OCI-LY7 (cell line): ENCODE data around the gene ZNF555. TPM values are rescaled to one million over a fixed set of nuclear protein-coding genes. Genes with fewer than 3 reads are reported as not detected.

Experiments
- BruUV-seq: library from RNA; stranded (reverse); fragments of 400-500 nt; replicated peaks from 2 replicates; lab custom pipeline; 2021; lab: Mats Ljungman, UMichigan
- CTCF ChIA-PET: fragments of 300-600 bp; sonication (Branson Sonifier 250); formaldehyde crosslinking; loops from one replicate; lab custom pipeline; 2022; ENCODE audit warnings: antibody characterized with exemption; ENCODE audit not compliant: unreplicated experiment; lab: Charles Lee
- POLR2A ChIA-PET: fragments of 300-600 bp; sonication (Branson Sonifier 250); formaldehyde crosslinking; loops from one replicate; lab custom pipeline; 2022; ENCODE audit warnings: antibody characterized with exemption; lab: Charles Lee
- DNase-seq: peaks from one replicate; pipeline ENCODE4 v3.0.0-alpha.2; 2015; ENCODE audit warnings: low spot score
- H2AFZ ChIP-seq: fragments of 200-600 bp; sonication (generic), shearing (Covaris generic); 2 replicates; pipeline ENCODE4 v1.6.1; 2014; ENCODE audit warnings: mild to moderate bottlenecking, antibody characterized with exemption, low read length, moderate library complexity
- H3K27ac ChIP-seq: fragments of 200-600 bp; sonication (generic); 2 replicates; pipeline ENCODE4 v1.5.1; 2014; ENCODE audit warnings: mixed run types, low read depth, mild to moderate bottlenecking, moderate library complexity, low read length, inconsistent platforms; ENCODE audit not compliant: poor library complexity, severe bottlenecking
- H3K36me3 ChIP-seq: fragments of 200-600 bp; sonication (generic); 2 replicates; pipeline ENCODE4 v1.6.1; 2014; ENCODE audit warnings: mild to moderate bottlenecking, antibody characterized with exemption, low read length, moderate library complexity, mixed read lengths; ENCODE audit not compliant: insufficient read depth
- H3K4me1 ChIP-seq: fragments of 200-600 bp; sonication (generic); 2 replicates; pipeline ENCODE4 v1.5.1; 2014; ENCODE audit warnings: mild to moderate bottlenecking, low read length; ENCODE audit not compliant: insufficient read depth, poor library complexity, severe bottlenecking
- H3K4me2 ChIP-seq: fragments of 200-600 bp; sonication (generic); 2 replicates; pipeline ENCODE4 v1.6.1; 2014; ENCODE audit warnings: mild to moderate bottlenecking, low read length
- H3K4me3 ChIP-seq: fragments of 200-600 bp; sonication (generic); 2 replicates; pipeline ENCODE4 v1.5.1; 2014; ENCODE audit warnings: mild to moderate bottlenecking, low read depth, low read length; ENCODE audit not compliant: poor library complexity, severe bottlenecking
- H3K79me2 ChIP-seq: fragments of 200-600 bp; sonication (generic); 2 replicates; pipeline ENCODE4 v1.6.1; 2016; ENCODE audit warnings: low read depth, mild to moderate bottlenecking, low read length, moderate library complexity, mixed read lengths; ENCODE audit not compliant: insufficient read depth
- H3K9me2 ChIP-seq: fragments of 200-600 bp; sonication (generic); 2 replicates; pipeline ENCODE4 v1.6.1; 2016; ENCODE audit warnings: mild to moderate bottlenecking, low read length, mixed read lengths; ENCODE audit not compliant: insufficient read depth
- H3K9me3 ChIP-seq: fragments of 200-600 bp; sonication (generic); 2 replicates; pipeline ENCODE4 v1.6.1; 2014; ENCODE audit warnings: mild to moderate bottlenecking, mixed run types, low read length, mixed read lengths
- H4K20me1 ChIP-seq: fragments of 200-600 bp; sonication (generic); 2 replicates; pipeline ENCODE4 v1.6.1; 2014; ENCODE audit warnings: mild to moderate bottlenecking, antibody characterized with exemption, low read length, moderate library complexity, mixed read lengths; ENCODE audit not compliant: insufficient read depth
- EZH2phosphoT487 ChIP-seq: fragments of 200-600 bp; sonication (generic); IDR thresholded peaks from 2 replicates; pipeline ENCODE4 v1.6.1; 2018; ENCODE audit warnings: low read depth, borderline replicate concordance, mild to moderate bottlenecking, mixed run types, antibody characterized with exemption, low read length, moderate library complexity, mixed read lengths
- intact Hi-C: fragments of 100-400 bp; cut with micrococcal nuclease; formaldehyde crosslinking; loops from one replicate; pipeline ENCODE4 v1.10.0; 2022; ENCODE audit not compliant: unreplicated experiment
- total RNA-seq, 2 experiments: library from RNA; depleted of rRNA in 1 of 2; stranded (reverse); fragments of >200 nt in 1 of 2; shearing (Covaris generic) in 1 of 2; gene quantifications; 2 replicates each; pipeline ENCODE4 v1.2.3, GENCODE V29; 2014 to 2022
- TF ChIP-seq, protein P1 (sequence below): fragments of 200-600 bp; sonication (generic); conservative IDR thresholded peaks from 2 replicates; pipeline ENCODE4 v1.5.1; 2014; ENCODE audit warnings: mild to moderate bottlenecking, antibody characterized with exemption, low read length, moderate library complexity, mixed read lengths

The ZNF555 gene
- total RNA-seq, 2 experiments from 2014 or later: 2.4 to 5.1 TPM

DNA sequence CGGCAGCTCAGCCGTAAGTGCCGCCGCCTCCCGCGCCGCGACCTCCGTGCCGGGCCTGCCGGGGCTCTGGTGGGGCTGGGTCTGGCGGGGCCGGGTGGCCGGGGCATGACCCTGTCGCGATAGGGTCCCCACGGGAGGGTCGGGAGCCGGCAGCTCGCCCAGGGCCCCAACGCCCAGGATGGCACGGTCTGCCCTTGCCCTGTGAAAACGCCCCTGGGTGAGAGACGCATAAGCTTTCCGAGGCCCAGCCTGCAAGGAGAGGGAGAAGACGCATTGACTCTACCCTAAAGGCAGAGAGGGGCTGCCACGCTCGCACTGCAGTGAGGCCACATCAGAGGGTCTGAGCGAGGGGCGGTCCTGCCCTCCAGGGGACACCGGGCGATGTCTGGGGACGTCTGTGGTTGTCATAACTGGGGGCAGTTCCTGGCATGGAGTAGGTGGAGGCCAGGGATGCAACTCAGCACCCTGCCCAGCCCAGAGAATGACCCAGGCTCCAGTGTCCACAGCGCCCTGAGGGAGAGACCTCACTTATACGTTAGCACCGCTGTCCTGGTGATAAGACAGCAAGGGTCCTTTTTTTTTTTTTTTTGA is 21.1 kb upstream of the ZNF555 start:
- Histone ChIP-seq H3K4me3 (peak overlapping the region; percentile 85), H3K79me2 (no peaks in the 10 kb centered on the region), H3K9me3 (no peaks in the 10 kb centered on the region), H3K4me2 (peak overlapping the region; percentile 89), H3K27ac (no peak overlapping the region), H3K4me1 (peaks cover 4% of the 10 kb centered on the region), H3K36me3 (no peaks in the 10 kb centered on the region), H3K9me2 (no peaks in the 10 kb centered on the region), H2AFZ (peak overlapping the region; percentile 56; the same call in 1 of the 2 replicates), H4K20me1 (no peaks in the 10 kb centered on the region)
- ChIA-PET POLR2A (no interaction called here), CTCF (no interaction called here)
- intact Hi-C loops: no loop called here
- DNase-seq: peak; percentile 23
- BruUV-seq: no TSS peak
- TF ChIP-seq, protein P1, sequence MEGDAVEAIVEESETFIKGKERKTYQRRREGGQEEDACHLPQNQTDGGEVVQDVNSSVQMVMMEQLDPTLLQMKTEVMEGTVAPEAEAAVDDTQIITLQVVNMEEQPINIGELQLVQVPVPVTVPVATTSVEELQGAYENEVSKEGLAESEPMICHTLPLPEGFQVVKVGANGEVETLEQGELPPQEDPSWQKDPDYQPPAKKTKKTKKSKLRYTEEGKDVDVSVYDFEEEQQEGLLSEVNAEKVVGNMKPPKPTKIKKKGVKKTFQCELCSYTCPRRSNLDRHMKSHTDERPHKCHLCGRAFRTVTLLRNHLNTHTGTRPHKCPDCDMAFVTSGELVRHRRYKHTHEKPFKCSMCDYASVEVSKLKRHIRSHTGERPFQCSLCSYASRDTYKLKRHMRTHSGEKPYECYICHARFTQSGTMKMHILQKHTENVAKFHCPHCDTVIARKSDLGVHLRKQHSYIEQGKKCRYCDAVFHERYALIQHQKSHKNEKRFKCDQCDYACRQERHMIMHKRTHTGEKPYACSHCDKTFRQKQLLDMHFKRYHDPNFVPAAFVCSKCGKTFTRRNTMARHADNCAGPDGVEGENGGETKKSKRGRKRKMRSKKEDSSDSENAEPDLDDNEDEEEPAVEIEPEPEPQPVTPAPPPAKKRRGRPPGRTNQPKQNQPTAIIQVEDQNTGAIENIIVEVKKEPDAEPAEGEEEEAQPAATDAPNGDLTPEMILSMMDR: no peak
- no peak for TF ChIP-seq EZH2phosphoT487

DNA sequence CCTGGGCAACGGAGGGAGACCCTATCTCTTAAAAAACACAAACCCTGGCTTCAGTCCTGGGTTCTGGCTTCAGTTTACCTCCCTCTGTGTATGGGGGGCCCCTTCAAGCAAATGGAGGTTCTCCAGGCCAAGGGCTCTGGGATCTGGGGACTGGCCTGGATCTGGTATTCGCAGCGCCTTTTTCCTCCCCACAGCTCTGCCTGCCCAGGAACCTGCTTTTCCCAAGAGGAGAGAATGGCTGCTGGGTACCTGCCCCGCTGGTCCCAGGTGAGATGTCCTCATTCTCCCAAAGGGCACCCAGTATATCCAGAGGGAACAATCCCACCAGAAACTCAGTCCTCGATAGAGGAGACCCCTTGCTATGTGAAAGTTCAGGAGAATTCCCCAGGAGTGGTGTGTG is 18.4 kb upstream of the ZNF555 start:
- ChIA-PET CTCF (no interaction called here), POLR2A (no interaction called here)
- intact Hi-C loops: no loop called here
- Histone ChIP-seq H3K4me3 (no peak overlapping the region), H3K27ac (no peak overlapping the region), H4K20me1 (no peaks in the 10 kb centered on the region), H2AFZ (no peak overlapping the region), H3K9me3 (no peaks in the 10 kb centered on the region), H3K9me2 (no peaks in the 10 kb centered on the region), H3K36me3 (no peaks in the 10 kb centered on the region), H3K79me2 (no peaks in the 10 kb centered on the region), H3K4me2 (no peak overlapping the region), H3K4me1 (peaks cover 4% of the 10 kb centered on the region)
- BruUV-seq: no TSS peak
- DNase-seq: no peak
- no peak for TF ChIP-seq EZH2phosphoT487
- TF ChIP-seq, protein P1: no peak

DNA sequence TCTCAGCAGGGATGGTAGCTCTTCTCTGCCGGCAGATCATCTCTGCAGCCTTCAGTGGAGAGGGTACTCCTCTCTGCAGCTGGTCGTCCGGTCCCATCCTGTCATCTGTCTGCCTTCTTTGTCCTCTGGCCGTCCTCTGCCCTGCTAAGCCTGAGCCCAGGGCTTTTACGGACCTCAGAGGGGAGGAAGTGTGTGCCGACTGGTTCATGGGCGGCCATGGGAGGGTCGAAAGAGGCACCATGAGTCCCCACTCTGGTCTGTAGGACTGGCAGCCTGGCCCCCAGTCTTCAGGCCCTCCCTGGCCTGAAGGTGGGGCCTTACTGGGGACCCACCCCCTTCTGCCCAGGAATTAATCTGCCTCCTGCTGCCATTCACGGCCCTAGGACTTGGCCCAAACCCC is 17.6 kb upstream of the ZNF555 start:
- no peaks in the 10 kb centered on the region for H3K9me2 ChIP-seq
- H3K9me3 ChIP-seq: no peaks in the 10 kb centered on the region
- H2AFZ ChIP-seq: no peak overlapping the region
- no peaks in the 10 kb centered on the region for H3K36me3 ChIP-seq
- H4K20me1 ChIP-seq: no peaks in the 10 kb centered on the region
- POLR2A ChIA-PET: no interaction called here
- H3K79me2 ChIP-seq: no peaks in the 10 kb centered on the region
- H3K4me2 ChIP-seq: no peak overlapping the region
- BruUV-seq: no TSS peak
- intact Hi-C loops: no loop called here
- CTCF ChIA-PET: no interaction called here
- no peak for DNase-seq
- H3K4me1 ChIP-seq: peaks cover 4% of the 10 kb centered on the region
- H3K27ac ChIP-seq: no peak overlapping the region
- no peak for TF ChIP-seq EZH2phosphoT487
- TF ChIP-seq, protein P1: no peak
- H3K4me3 ChIP-seq: no peak overlapping the region
